CD4-positive, alpha-beta T cell (primary cell): ENCODE data around the gene SLC19A1. TPM values are rescaled to one million over a fixed set of nuclear protein-coding genes. Genes with fewer than 3 reads are reported as not detected.

ENCODE experiments used
- ATAC-seq: fragments of 200-7000 bp; cut with Tn5 transposase; one replicate; pipeline ENCODE4 v1.10.0; 2022; ENCODE audit warnings: mild to moderate bottlenecking; ENCODE audit not compliant: poor library complexity
- CTCF ChIA-PET: fragments of 350-600 bp; sonication (Branson Sonifier 250); formaldehyde crosslinking; loops from one replicate; lab custom pipeline; 2021; ENCODE audit warnings: antibody characterized with exemption, inconsistent platforms; lab: Charles Lee
- POLR2A ChIA-PET: fragments of 350-600 bp; sonication (Branson Sonifier 250); formaldehyde crosslinking; loops from one replicate; lab custom pipeline; 2021; ENCODE audit warnings: antibody characterized with exemption, inconsistent platforms; lab: Charles Lee
- DNase-seq, 14 experiments: peaks; one replicate each; pipeline ENCODE4 v3.0.0-alpha.2; 2013 to 2020; ENCODE audit warnings: mixed read lengths in 2 of 14
- H3K27ac ChIP-seq, 2 donors: one replicate each; pipeline versions ENCODE4 v1.5.1 to v1.7.0; 2013; ENCODE audit warnings: low read length in 2 of 2, low read depth in 1 of 2, mild to moderate bottlenecking in 1 of 2
- H3K27me3 ChIP-seq, 2 experiments: 1 replicate in 1 of 2; 2 replicates in 1 of 2; pipeline versions ENCODE4 v1.6.1 to v1.7.0; 2013; ENCODE audit warnings: low read length in 2 of 2, control low read depth in 1 of 2, mild to moderate bottlenecking in 1 of 2, moderate library complexity in 1 of 2; ENCODE audit not compliant: insufficient read depth in 2 of 2, control insufficient read depth in 1 of 2
- H3K36me3 ChIP-seq: one replicate; pipeline ENCODE4 v1.6.1; 2013; ENCODE audit warnings: low read length, control low read depth; ENCODE audit not compliant: insufficient read depth
- H3K4me1 ChIP-seq: one replicate; pipeline ENCODE4 v1.6.1; 2013; ENCODE audit warnings: low read length, control low read depth; ENCODE audit not compliant: insufficient read depth
- H3K4me3 ChIP-seq: one replicate; pipeline ENCODE4 v1.5.1; 2013; ENCODE audit warnings: mild to moderate bottlenecking, low read length, moderate library complexity
- H3K9me3 ChIP-seq, 2 experiments: 1 replicate in 1 of 2; 2 replicates in 1 of 2; pipeline versions ENCODE4 v1.6.1 to v1.7.0; 2013; ENCODE audit warnings: low read length in 2 of 2, mild to moderate bottlenecking in 2 of 2, control low read depth in 1 of 2, moderate library complexity in 1 of 2; ENCODE audit not compliant: control insufficient read depth in 1 of 2, insufficient read depth in 1 of 2
- H3K27ac Mint-ChIP-seq: one replicate; pipeline ENCODE4 v1.8.0; 2020; ENCODE audit warnings: mixed read lengths
- H3K27me3 Mint-ChIP-seq: one replicate; pipeline ENCODE4 v1.8.0; 2021; ENCODE audit warnings: mixed read lengths
- H3K36me3 Mint-ChIP-seq: one replicate; pipeline ENCODE4 v1.8.0; 2021; ENCODE audit warnings: low read depth, mixed read lengths
- H3K4me1 Mint-ChIP-seq: one replicate; pipeline ENCODE4 v1.8.0; 2021; ENCODE audit warnings: low read depth, mixed read lengths
- H3K4me3 Mint-ChIP-seq: one replicate; pipeline ENCODE4 v1.8.0; 2020; ENCODE audit warnings: mild to moderate bottlenecking, mixed read lengths
- H3K9me3 Mint-ChIP-seq: one replicate; pipeline ENCODE4 v1.8.0; 2020; ENCODE audit warnings: mixed read lengths
- intact Hi-C, 2 experiments: fragments of 100-400 bp; cut with DNase I in 1 of 2; cut with micrococcal nuclease in 1 of 2; formaldehyde crosslinking; loops; one replicate each; pipeline versions ENCODE4 v1.15.1 to v1.9.0; 2023 to 2025; cut with DNase I, micrococcal nuclease
- total RNA-seq, 174 experiments: library from RNA in 2 of 174; stranded (reverse) in 2 of 174; gene quantifications; one replicate each; pipeline ENCODE4 v1.2.3 and lab custom pipeline; 2021 to 2026
- TF ChIP-seq, protein P1 (sequence below): fragments of 200-600 bp; IDR thresholded peaks from one replicate; pipeline ENCODE4 v1.8.0; 2022; ENCODE audit warnings: antibody characterized with exemption, mild to moderate bottlenecking

Gene SLC19A1
- total RNA-seq, 2 experiments from 2014 or later: 11.5 to 12.0 TPM

DNA sequence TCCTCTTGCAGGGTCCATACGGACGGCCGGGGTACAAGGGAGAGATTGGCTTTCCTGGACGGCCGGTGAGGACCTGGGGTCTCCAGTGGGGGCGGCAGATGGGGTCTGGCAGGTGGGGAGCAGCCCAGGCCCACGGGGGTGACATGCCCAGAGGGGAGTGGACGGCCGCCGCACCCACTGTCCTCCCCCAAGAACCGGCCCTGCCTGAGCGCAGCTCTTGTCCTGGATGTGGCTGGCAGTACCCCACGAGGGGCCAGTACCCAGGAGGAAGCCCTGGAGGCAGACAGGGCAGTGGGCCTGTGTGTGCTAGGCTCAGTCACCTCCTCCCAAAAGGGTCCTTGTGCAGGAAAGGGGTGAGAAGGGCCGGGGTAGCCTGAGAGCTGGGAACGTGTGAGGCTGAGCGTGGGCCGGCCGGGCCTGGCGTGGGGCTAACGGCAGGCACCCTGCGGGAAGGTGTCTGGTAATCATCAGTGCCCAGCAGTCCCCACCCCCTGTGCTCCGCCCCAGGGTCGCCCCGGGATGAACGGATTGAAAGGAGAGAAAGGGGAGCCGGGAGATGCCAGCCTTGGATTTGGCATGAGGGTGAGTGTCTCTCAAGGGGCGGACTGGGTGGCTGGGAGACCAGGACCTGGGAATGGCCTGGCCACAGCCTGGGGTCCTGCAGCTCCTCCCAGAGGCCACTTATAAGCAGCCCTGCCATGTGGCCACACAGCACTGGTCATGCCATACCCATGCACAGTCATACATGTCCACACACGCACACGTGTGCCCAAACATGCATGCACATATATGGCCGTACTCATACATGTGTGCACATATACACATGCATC lies 47.2 kb downstream of the SLC19A1 start:
- H3K27ac ChIP-seq: no peak overlapping the region
- H3K36me3 ChIP-seq: peaks cover 3% of the 10 kb centered on the region
- H3K9me3 ChIP-seq: peaks cover 0 to 4% of the 10 kb centered on the region in 2 experiments
- ATAC-seq: no peak
- POLR2A ChIA-PET: no interaction called here
- Mint-ChIP-seq H3K27ac (no peak overlapping the region), H3K36me3 (no peaks in the 10 kb centered on the region), H3K27me3 (no peaks in the 10 kb centered on the region), H3K4me1 (no peaks in the 10 kb centered on the region), H3K4me3 (no peak overlapping the region), H3K9me3 (no peaks in the 10 kb centered on the region)
- intact Hi-C loops: no loop called here
- H3K4me1 ChIP-seq: peaks cover 7% of the 10 kb centered on the region
- H3K27me3 ChIP-seq: no peaks in the 10 kb centered on the region
- TF ChIP-seq, protein P1, sequence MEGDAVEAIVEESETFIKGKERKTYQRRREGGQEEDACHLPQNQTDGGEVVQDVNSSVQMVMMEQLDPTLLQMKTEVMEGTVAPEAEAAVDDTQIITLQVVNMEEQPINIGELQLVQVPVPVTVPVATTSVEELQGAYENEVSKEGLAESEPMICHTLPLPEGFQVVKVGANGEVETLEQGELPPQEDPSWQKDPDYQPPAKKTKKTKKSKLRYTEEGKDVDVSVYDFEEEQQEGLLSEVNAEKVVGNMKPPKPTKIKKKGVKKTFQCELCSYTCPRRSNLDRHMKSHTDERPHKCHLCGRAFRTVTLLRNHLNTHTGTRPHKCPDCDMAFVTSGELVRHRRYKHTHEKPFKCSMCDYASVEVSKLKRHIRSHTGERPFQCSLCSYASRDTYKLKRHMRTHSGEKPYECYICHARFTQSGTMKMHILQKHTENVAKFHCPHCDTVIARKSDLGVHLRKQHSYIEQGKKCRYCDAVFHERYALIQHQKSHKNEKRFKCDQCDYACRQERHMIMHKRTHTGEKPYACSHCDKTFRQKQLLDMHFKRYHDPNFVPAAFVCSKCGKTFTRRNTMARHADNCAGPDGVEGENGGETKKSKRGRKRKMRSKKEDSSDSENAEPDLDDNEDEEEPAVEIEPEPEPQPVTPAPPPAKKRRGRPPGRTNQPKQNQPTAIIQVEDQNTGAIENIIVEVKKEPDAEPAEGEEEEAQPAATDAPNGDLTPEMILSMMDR: no peak
- CTCF ChIA-PET: no interaction called here
- no peak overlapping the region for H3K4me3 ChIP-seq
- no peak for DNase-seq

DNA sequence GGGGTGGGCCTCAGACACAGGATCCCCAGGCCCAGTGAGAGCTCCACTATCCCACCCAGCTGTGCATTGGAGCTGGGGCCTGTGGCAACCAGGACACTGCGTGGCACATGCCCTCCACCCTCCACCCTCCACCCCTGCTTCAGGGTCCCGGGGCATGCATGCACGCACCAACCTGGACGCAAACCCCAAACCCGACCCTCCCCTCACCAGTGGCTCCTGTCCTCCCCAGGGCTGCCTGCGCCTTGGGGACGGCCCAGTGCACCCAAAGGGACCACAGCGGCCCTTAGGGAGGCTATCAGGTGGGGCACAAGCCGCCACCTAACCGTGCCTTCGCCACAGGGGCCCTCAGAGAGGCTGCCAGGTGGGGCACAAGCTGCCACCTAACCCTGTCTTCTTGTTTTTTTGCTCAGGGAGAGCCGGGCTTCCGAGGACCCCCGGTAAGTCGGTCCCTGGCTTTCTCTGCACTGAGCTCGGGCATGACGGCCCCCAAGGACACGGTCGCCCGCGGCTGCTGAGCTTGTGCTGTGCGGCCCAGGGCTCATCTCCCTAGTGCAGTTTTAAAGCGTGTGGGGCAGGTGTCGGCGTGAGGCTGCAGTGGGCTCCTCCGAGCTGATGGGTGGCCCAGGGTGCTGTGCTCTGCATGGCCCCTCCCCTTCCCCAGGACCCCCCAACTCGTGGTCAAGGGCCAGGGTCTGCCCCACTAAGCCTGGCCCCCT lies 47.9 kb downstream of the SLC19A1 start:
- intact Hi-C loops: no loop called here

DNA sequence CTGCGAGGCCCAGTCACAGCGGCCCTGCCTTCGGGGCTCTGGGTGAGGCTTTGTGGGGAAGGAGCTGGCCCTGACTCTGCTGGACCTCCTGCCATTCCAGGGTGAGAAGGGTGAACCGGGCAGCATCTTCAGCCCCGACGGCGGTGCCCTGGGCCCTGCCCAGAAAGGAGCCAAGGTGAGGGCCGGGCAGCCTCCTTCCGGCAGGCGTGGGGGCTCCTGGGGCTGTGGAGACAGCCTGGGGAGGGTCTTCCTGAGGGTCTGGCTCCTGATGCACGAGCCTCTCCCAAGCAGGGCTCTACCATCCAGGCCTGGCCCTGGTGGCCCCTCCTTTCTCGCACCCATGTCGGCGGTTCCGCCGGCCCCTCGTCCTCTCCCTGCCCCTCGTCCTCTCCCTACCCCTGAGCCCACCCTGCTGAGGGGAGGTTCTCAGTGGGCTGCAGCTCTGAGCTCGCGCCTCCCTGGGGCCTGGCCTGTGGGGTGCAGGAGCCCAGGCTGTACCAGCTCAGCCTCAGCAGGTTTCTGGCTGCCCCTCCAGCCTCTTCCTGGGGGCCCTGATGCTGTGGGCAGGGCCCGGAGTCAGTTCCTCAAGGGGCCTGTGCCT lies 48.7 kb downstream of the SLC19A1 start:
- Mint-ChIP-seq H3K27ac (no peak overlapping the region), H3K4me3 (no peak overlapping the region), H3K4me1 (no peaks in the 10 kb centered on the region), H3K9me3 (no peaks in the 10 kb centered on the region), H3K36me3 (no peaks in the 10 kb centered on the region), H3K27me3 (no peaks in the 10 kb centered on the region)
- intact Hi-C loops: no loop called here
- no peak overlapping the region for H3K27ac ChIP-seq
- ATAC-seq (no peak), DNase-seq (no peak)
- H3K27me3 ChIP-seq: no peaks in the 10 kb centered on the region
- no peak overlapping the region for H3K4me3 ChIP-seq
- peaks cover 16% of the 10 kb centered on the region for H3K4me1 ChIP-seq
- CTCF ChIA-PET: no interaction called here
- POLR2A ChIA-PET: no interaction called here
- H3K36me3 ChIP-seq: peaks cover 3% of the 10 kb centered on the region
- TF ChIP-seq, protein P1: no peak
- H3K9me3 ChIP-seq: no peaks in the 10 kb centered on the region

More for the DNA sequence above, 47.9 kb downstream of the SLC19A1 start:
- no peaks in the 10 kb centered on the region for H3K4me1 Mint-ChIP-seq
- Histone ChIP-seq H3K36me3 (peaks cover 3% of the 10 kb centered on the region), H3K9me3 (peaks cover 0 to 4% of the 10 kb centered on the region in 2 experiments), H3K27me3 (no peaks in the 10 kb centered on the region), H3K4me3 (no peak overlapping the region), H3K27ac (no peak overlapping the region), H3K4me1 (peaks cover 11% of the 10 kb centered on the region)
- no peaks in the 10 kb centered on the region for H3K27me3 Mint-ChIP-seq
- H3K9me3 Mint-ChIP-seq: no peaks in the 10 kb centered on the region
- H3K4me3 Mint-ChIP-seq: no peak overlapping the region
- CTCF ChIA-PET: no interaction called here
- no peaks in the 10 kb centered on the region for H3K36me3 Mint-ChIP-seq
- DNase-seq (no peak), ATAC-seq (no peak)
- POLR2A ChIA-PET: no interaction called here
- TF ChIP-seq, protein P1: no peak
- H3K27ac Mint-ChIP-seq: no peak overlapping the region
